Skeletal muscle satellite cell (primary cell): ENCODE measurements around the gene TVP23A.
A peak's percentile ranks its signal among the peaks of the same experiment; 100 is the strongest.
"Not testable (repeated sequence)": the region's sequence is repeated elsewhere in the genome, so short reads cannot be mapped to it uniquely, and the experiment has no call there.

ENCODE experiments used
- H3K27me3 ChIP-seq: 2 replicates; pipeline ENCODE4 v1.7.0; 2013; ENCODE audit warnings: low read length; ENCODE audit not compliant: control insufficient read depth, insufficient read depth
- H3K36me3 ChIP-seq: 2 replicates; pipeline ENCODE4 v1.7.0; 2013; ENCODE audit warnings: mild to moderate bottlenecking, control low read depth, low read length; ENCODE audit not compliant: insufficient read depth
- H3K4me1 ChIP-seq: 2 replicates; pipeline ENCODE4 v1.7.0; 2013; ENCODE audit warnings: low read length; ENCODE audit not compliant: control insufficient read depth, insufficient read depth
- H3K4me2 ChIP-seq: 2 replicates; pipeline ENCODE4 v1.7.0; 2013; ENCODE audit warnings: mild to moderate bottlenecking, low read length
- H3K4me3 ChIP-seq: 2 replicates; pipeline ENCODE4 v1.7.0; 2013; ENCODE audit warnings: low read length
- H3K9ac ChIP-seq: 2 replicates; pipeline ENCODE4 v1.7.0; 2013; ENCODE audit warnings: mild to moderate bottlenecking, low read depth, low read length, moderate library complexity
- H3K9me3 ChIP-seq: replicated peaks from 2 replicates; pipeline ENCODE4 v1.7.0; 2013; ENCODE audit warnings: mild to moderate bottlenecking, control low read depth, low read length

The TVP23A gene

GRCh38 chr16:10834130-10834529, 15.5 kb upstream of the TVP23A start:
- no peaks in the 10 kb centered on the region for H3K36me3 ChIP-seq
- peaks cover 54% of the 10 kb centered on the region for H3K27me3 ChIP-seq
- H3K9ac ChIP-seq: no peak overlapping the region
- no peaks in the 10 kb centered on the region for H3K9me3 ChIP-seq
- H3K4me2 ChIP-seq: no peak overlapping the region
- no peak overlapping the region for H3K4me3 ChIP-seq
- peaks cover 4% of the 10 kb centered on the region for H3K4me1 ChIP-seq

DNA sequence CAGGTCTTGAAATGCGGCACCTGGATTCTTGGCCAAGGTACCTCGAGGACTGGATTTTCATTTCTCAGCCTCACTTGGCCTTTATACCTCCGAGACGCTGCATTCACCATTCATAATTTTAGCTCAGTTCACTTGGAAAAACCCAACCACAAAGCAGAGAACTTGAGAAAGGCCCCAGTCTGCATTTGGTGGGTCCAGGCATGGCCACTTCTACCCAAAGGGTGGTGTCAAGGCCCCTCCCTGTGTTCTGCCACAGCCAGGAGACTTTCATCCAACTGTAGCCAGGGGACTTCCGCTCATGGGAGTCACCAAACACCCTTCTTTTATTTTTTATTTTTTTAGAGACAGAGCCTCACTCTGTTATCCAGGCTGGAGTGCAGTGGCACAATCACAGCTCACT, 14.7 kb upstream of the TVP23A start:
- no peaks in the 10 kb centered on the region for H3K9me3 ChIP-seq
- no peak overlapping the region for H3K9ac ChIP-seq
- no peak overlapping the region for H3K4me2 ChIP-seq
- peaks cover 12% of the 10 kb centered on the region for H3K4me1 ChIP-seq
- H3K36me3 ChIP-seq: no peaks in the 10 kb centered on the region
- peaks cover 47% of the 10 kb centered on the region for H3K27me3 ChIP-seq
- H3K4me3 ChIP-seq: no peak overlapping the region

GRCh38 chr16:10831894-10832886, 13.6 kb upstream of the TVP23A start:
- Histone ChIP-seq H3K9me3 (no peaks in the 10 kb centered on the region), H3K4me2 (no peak overlapping the region), H3K27me3 (peaks cover 37% of the 10 kb centered on the region), H3K36me3 (no peaks in the 10 kb centered on the region), H3K9ac (no peak overlapping the region), H3K4me3 (no peak overlapping the region), H3K4me1 (peaks cover 21% of the 10 kb centered on the region)

DNA sequence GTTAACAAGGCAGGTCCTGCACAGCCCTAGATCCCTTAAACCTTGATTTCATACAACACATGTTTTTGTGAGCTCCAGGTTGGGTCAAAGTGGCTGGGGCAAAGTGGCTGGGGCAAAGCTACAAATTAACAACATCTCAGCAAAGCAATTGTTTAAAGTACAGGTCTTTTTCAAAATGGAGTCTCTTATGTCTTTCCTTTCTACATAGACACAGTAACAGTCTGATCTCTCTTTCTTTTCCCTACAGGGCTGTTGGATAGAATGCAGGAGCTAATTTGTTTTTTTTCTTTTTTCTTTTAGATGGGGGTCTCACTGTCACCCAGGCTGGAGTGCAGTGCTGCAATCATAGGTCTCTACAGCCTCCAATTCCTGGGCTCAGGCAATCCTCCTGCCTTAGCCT, 11.6 kb upstream of the TVP23A start:
- H3K36me3 ChIP-seq, H3K9ac ChIP-seq, H3K4me3 ChIP-seq, H3K4me2 ChIP-seq, H3K9me3 ChIP-seq: not testable (repeated sequence)
- Histone ChIP-seq H3K27me3 (peaks cover 25% of the 10 kb centered on the region), H3K4me1 (peaks cover 21% of the 10 kb centered on the region)

DNA sequence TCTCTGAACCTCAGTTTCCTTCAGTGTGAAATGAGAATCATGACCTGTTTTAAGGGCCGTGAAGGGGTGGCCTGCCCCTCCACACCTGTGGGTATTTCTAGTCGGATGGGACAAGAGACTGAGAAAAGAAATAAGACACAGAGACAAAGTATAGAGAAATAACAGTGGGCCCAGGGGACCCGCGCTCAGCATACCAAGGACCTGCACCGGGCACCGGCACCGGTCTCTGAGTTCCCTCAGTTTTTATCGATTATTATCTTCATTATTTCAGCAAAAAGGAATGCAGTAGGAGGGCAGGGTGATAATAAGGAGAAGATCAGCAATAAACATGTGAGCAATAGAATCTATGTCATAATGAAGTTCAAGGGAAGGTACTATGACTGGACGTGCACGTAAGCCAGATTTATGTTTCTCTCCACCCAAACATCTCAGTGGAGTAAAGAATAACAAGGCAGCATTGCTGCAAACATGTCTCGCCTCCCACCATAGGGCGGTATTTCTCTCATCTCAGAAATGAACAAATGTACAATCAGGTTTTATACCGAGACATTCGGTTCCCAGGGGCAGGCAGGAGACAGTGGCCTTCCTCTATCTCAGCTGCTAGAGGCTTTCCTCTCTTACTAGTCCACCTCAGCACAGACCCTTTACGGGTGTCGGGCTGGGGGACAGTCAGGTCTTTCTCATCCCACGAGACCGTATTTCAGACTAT, 10.9 kb upstream of the TVP23A start:
- not testable (repeated sequence) for H3K4me3 ChIP-seq, H3K9ac ChIP-seq, H3K9me3 ChIP-seq, H3K36me3 ChIP-seq
- Histone ChIP-seq H3K4me2 (peak overlapping the region; percentile 68), H3K27me3 (peaks cover 22% of the 10 kb centered on the region), H3K4me1 (peaks cover 21% of the 10 kb centered on the region)

DNA sequence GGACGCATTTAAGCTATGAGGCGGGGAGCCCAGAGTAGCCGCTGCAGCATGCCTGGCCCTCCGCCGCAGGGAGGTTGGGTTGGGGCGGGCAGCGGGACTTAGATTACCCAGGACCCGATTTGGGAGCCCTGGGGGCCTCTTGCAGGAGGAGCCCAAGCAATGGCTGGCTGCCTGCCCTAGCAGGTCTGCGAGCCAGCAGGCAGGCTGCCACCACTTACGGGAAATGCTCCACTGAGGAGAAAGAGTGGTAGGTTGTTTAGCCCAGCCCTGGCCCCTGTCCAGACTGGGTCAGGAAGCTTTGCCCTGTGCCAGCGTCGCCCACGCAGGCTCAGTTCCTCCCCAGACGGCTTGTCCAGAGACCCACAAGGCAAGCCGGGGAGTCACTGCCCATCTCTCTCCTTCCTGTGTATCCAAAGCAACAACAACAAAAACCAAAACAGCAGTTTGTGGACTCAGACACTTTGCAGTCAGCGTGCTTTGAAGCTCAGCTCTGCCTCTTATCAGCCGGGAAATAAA, 10.3 kb upstream of the TVP23A start:
- H3K4me1 ChIP-seq: peaks cover 21% of the 10 kb centered on the region
- H3K4me3 ChIP-seq: peak overlapping the region; percentile 47
- H3K27me3 ChIP-seq: peaks cover 18% of the 10 kb centered on the region
- no peaks in the 10 kb centered on the region for H3K9me3 ChIP-seq
- H3K4me2 ChIP-seq: peak overlapping the region; percentile 68
- no peaks in the 10 kb centered on the region for H3K36me3 ChIP-seq
- H3K9ac ChIP-seq: peak overlapping the region; percentile 29

DNA sequence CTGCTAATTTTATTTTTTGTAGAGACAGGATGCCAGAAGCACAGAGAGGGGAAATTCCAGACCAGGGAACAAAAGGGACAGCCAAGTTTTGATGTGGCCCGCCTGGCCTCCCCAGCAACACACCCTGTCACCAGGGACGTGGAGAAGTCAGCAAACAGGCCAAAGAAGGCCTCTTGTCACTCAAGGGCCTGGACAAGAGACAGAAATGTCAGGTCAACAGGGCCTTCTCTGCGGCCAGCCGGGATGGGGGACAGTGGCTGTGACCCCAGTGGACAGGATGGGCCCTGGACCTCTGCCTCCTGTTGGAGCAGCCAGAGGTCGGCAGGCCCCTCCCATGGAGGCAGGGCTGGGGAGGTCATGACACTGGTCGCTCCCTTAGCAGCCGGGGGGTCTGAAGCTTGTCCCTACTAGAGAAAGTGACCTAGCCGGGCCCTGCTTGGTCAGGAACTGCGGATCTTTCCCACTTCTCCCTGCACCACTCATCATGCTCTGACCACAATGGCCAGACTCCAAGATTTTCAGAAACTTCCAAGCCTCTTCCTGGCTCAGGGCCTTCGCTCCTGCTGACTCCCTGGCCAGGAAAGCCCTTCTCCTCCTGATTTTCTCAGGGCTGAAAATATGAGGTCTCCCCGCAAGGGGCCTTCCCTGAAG, 9.2 kb upstream of the TVP23A start:
- H3K4me2 ChIP-seq: peak overlapping the region; percentile 68
- peak overlapping the region; percentile 29 for H3K9ac ChIP-seq

GRCh38 chr16:10824111-10824893, 5.7 kb upstream of the TVP23A start:
- peaks cover 19% of the 10 kb centered on the region for H3K4me1 ChIP-seq

More for the DNA sequence above, 9.2 kb upstream of the TVP23A start:
- H3K4me3 ChIP-seq: no peak overlapping the region
- H3K4me1 ChIP-seq: peaks cover 21% of the 10 kb centered on the region
- H3K9me3 ChIP-seq: no peaks in the 10 kb centered on the region
- no peaks in the 10 kb centered on the region for H3K36me3 ChIP-seq
- H3K27me3 ChIP-seq: peaks cover 14% of the 10 kb centered on the region

DNA sequence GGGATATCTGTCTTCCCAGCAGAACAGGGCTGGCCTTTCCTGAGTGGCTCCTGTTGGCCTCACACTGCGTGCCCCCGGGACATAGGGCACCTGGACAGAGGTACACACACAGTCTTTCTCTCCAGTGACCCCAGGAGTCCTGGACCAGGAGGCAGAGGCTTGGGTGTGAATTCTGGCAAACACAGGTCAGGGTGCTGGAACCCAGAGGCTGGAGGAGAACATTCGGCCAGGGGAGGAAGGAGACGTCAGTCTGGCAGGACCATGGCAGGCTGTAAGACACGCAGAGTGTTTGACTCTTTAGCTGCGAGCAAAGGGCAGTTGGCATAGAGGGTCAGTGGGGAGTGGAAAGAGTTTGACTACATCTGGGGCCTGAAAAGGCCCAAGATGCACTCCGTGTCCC, 4.1 kb upstream of the TVP23A start:
- Histone ChIP-seq H3K4me2 (no peak overlapping the region), H3K4me1 (peaks cover 3% of the 10 kb centered on the region), H3K27me3 (peaks cover 6% of the 10 kb centered on the region), H3K9ac (no peak overlapping the region), H3K36me3 (no peaks in the 10 kb centered on the region), H3K9me3 (no peaks in the 10 kb centered on the region), H3K4me3 (no peak overlapping the region)

More at GRCh38 chr16:10824111-10824893, 5.7 kb upstream of the TVP23A start:
- Histone ChIP-seq H3K36me3 (no peaks in the 10 kb centered on the region), H3K9ac (no peak overlapping the region), H3K4me2 (no peak overlapping the region), H3K27me3 (peaks cover 3% of the 10 kb centered on the region), H3K9me3 (no peaks in the 10 kb centered on the region), H3K4me3 (no peak overlapping the region)

- Histone ChIP-seq H3K4me1 (no peaks in the 10 kb centered on the region), H3K9ac (no peak overlapping the region), H3K4me2 (no peak overlapping the region), H3K27me3 (peaks cover 10% of the 10 kb centered on the region), H3K9me3 (no peaks in the 10 kb centered on the region), H3K4me3 (no peak overlapping the region), H3K36me3 (no peaks in the 10 kb centered on the region)
Observed at GRCh38 chr16:10820546-10820945, 2.0 kb upstream of the TVP23A start.
